Spleen (tissue), 7 donors: ENCODE results near the gene KIT.

Experiments used
- CTCF ChIP-seq, 11 experiments: fragments of 200-600 bp in 7 of 11; fragments of 450-650 bp in 4 of 11; sonication (generic) in 4 of 11; IDR thresholded peaks in 8 of 11; conservative IDR thresholded peaks in 3 of 11; 1 replicate in 7 of 11; 2 replicates in 4 of 11; pipeline versions ENCODE4 v1.4.0 to v1.8.0; 2016 to 2021; ENCODE audit warnings: antibody characterized with exemption in 11 of 11, inconsistent platforms in 4 of 11, mild to moderate bottlenecking in 1 of 11
- POLR2A ChIP-seq, 3 donors: fragments of 450-650 bp; IDR thresholded peaks; one replicate each; pipeline ENCODE4 v1.5.1; 2017; ENCODE audit warnings: antibody characterized with exemption in 3 of 3, mild to moderate bottlenecking in 1 of 3
- POLR2AphosphoS5 ChIP-seq, 3 donors: sonication (generic); formaldehyde crosslinking; IDR thresholded peaks; one replicate each; pipeline ENCODE4 v1.5.1; 2017; ENCODE audit warnings: antibody characterized with exemption in 3 of 3
- donor health status: DM: no; HTN: no; CAD: no; lungs with moderate emphysema.
- donor health status: DM: no; HTN: no; CAD: no.
- donor health status: DM: no; HTN: no; CAD: no.

DNA sequence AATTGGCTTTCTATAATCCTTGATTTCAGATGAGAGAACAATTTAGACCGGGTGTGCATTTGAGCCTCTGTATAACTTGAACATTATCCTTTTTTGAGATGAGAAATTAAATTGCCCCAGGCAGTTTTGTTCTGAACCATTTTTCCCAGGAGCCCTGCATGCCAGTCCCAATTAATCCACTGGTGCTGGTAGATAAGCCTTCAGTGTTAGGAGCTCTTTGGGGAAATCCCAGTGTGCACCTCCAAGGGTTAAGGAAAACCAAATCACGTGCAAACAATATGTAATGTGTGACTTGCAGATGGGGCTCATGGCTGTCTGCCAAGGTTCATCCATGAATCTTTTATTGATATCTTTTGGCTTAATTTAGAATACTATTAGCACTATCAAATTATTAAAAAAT is 43.2 kb downstream of the KIT start:
- TF ChIP-seq CTCF (IDR thresholded peaks at IDR 0.05 in 8 of 11, conservative IDR thresholded peaks at IDR 0.05 in 3 of 11) (no peak), POLR2A (IDR thresholded peaks at IDR 0.05) (no peak), POLR2AphosphoS5 (IDR thresholded peaks at IDR 0.05) (no peak)
